Mammary microvascular endothelial cell (primary cell): Measurements from ENCODE around the gene SERTAD2. TPM values are rescaled to one million over a fixed set of nuclear protein-coding genes. Genes with fewer than 3 reads are reported as not detected.

Experiments used
- total RNA-seq: library from RNA; depleted of rRNA; stranded (reverse); fragments of >200 nt; gene quantifications from 2 replicates; pipeline ENCODE4 v1.2.3, GENCODE V29; 2015

Gene SERTAD2, protein sequence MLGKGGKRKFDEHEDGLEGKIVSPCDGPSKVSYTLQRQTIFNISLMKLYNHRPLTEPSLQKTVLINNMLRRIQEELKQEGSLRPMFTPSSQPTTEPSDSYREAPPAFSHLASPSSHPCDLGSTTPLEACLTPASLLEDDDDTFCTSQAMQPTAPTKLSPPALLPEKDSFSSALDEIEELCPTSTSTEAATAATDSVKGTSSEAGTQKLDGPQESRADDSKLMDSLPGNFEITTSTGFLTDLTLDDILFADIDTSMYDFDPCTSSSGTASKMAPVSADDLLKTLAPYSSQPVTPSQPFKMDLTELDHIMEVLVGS
- total RNA-seq = 13.3 and 13.5 TPM in 2 replicates

DNA sequence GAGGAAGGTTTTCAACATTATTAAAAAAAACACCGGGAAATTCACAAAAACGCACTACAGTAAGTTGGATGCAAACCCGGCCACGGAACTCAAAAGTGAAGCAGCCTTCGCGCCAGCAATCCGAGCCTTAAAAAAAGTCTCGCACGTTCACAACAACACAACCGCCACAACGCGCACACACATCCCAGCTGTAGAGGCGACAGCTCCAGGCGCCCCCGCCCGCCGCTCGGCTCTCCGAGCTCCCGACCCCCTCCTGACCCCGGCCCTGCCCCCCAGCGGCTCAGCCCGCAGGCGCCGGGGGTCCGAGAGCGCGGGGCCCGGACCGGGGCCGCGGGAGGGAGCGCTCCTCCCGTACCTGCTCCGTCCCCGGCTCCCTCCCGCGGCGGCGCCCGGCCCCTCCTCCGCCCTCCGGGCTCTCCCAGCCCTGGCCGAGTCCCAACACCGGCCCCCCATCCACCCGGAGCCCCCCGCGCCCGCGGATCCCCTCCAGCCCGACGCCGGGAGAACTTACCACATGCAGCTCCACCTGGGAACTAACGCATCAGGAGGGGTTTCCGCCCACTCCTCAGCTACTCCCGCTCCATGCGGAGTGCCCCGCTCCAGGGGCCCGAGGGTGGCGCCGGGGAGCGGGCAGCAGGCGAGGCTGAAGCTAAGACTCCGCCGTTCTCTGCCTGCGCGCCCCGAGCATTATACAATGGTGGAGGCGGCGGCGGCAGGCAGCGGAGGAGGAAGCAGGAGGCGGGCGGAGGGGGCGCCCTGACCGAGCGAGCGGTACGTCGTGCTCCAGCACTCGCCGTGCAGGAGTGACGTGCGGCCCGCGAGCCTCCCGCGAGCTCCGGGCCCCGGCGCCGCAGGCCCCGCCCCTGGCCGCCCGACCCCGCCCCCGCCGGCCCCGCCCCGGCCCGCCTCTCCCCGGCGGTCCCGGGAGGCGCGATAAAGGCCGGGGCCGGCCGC, at the start of gene SERTAD2:
Gene SERTAD2 (minus strand): TSS at position 805 of the 954 bp plus-strand sequence. CDS start 17,042 bp downstream, outside the sequence.

Other genes starting within 250 kb of the SERTAD2 start
- gene LGALSL, start 199.8 kb downstream of the SERTAD2 start, total RNA-seq = 2.0 and 2.1 TPM in 2 replicates
- 15.1 and 15.8 TPM in 2 replicates for gene AFTPH, start 129.6 kb downstream of the SERTAD2 start, total RNA-seq